Measurements from ENCODE around the gene PTGES3. TPM values are rescaled to one million over a fixed set of nuclear protein-coding genes. Genes with fewer than 3 reads are reported as not detected.

PTGES3 gene
- total and polyA plus RNA-seq, 7 donors = 92.8 to 209 (median 156) TPM

GRCh38 chr12:56687223-56688128 lies 608 bp downstream of the PTGES3 start:
- 0% methylated on average over 62 of the region's 62 CpGs for WGBS, 2 donors
- Histone ChIP-seq H3K9me3 (no peaks in the 10 kb centered on the region), H3K27me3 (no peaks in the 10 kb centered on the region), H3K4me3 (peak overlapping the region; percentile 63 to 97 (median 85)), H3K36me3 (no peaks in the 10 kb centered on the region), H3K4me1 (peaks cover 0 to 48% (median 40%) of the 10 kb centered on the region in 4 donors), H3K27ac (peak overlapping the region; percentile 97 to 100 (median 98))
- intact Hi-C loops (cut with DNase I) = loop anchor here (1.0 to 2.0 kb wide), 3 partner anchors 38 to 51 kb away; partner anchors contain the start of genes ATP5F1B and NACA
- TF ChIP-seq POLR2A (IDR thresholded peaks at IDR 0.05) (no peak), POLR2AphosphoS5 (IDR thresholded peaks at IDR 0.05) (peak in 1 of 4 donors; percentile 33), EP300 (IDR thresholded peaks at IDR 0.05) (no peak), CTCF (IDR thresholded peaks at IDR 0.05) (no peak)
- peak; percentile 81 for DNase-seq

- intact Hi-C loops (cut with DNase I) = no loop called here
- H3K27me3 ChIP-seq = no peaks in the 10 kb centered on the region
- H3K36me3 ChIP-seq = peaks cover 0 to 6% (median 0%) of the 10 kb centered on the region in 4 donors
- H3K4me3 ChIP-seq = peak overlapping the region; percentile 7 to 32 (median 18)
- H3K27ac ChIP-seq = peak overlapping the region; percentile 63 to 100 (median 98)
- DNase-seq = no peak
- peaks cover 0 to 72% (median 60%) of the 10 kb centered on the region in 4 donors for H3K4me1 ChIP-seq
- H3K9me3 ChIP-seq = no peaks in the 10 kb centered on the region
- 4 to 23% methylated on average over 8 of the region's 8 CpGs for WGBS, 2 donors
- no peak for TF ChIP-seq POLR2A (IDR thresholded peaks at IDR 0.05)
- TF ChIP-seq CTCF (IDR thresholded peaks at IDR 0.05) = no peak
- TF ChIP-seq POLR2AphosphoS5 (IDR thresholded peaks at IDR 0.05) = no peak
- TF ChIP-seq EP300 (IDR thresholded peaks at IDR 0.05) = no peak
Measured at GRCh38 chr12:56684745-56685359, 3.2 kb downstream of the PTGES3 start.

- H3K4me3 ChIP-seq = no peak overlapping the region
- no peaks in the 10 kb centered on the region for H3K9me3 ChIP-seq
- WGBS, 2 donors = 65 to 87% methylated on average over 6 of the region's 6 CpGs
- H3K27me3 ChIP-seq = no peaks in the 10 kb centered on the region
- TF ChIP-seq POLR2AphosphoS5 (IDR thresholded peaks at IDR 0.05) (no peak), CTCF (IDR thresholded peaks at IDR 0.05) (no peak), POLR2A (IDR thresholded peaks at IDR 0.05) (no peak), EP300 (IDR thresholded peaks at IDR 0.05) (no peak)
- peaks cover 0 to 78% (median 60%) of the 10 kb centered on the region in 4 donors for H3K4me1 ChIP-seq
- H3K27ac ChIP-seq = peak overlapping the region in 2 of 4 donors; percentile 1 to 7
- intact Hi-C loops (cut with DNase I) = no loop called here
- peaks cover 0 to 10% (median 0%) of the 10 kb centered on the region in 4 donors for H3K36me3 ChIP-seq
- no peak for DNase-seq
Measured at GRCh38 chr12:56682323-56682722, 5.8 kb downstream of the PTGES3 start.

GRCh38 chr12:56679883-56680575 lies 8.1 kb downstream of the PTGES3 start:
- 84 to 89% methylated on average over 13 of the region's 13 CpGs for WGBS, 2 donors
- intact Hi-C loops (cut with DNase I) = no loop called here
- no peak for DNase-seq
- no peak overlapping the region for H3K27ac ChIP-seq
- peaks cover 0 to 79% (median 64%) of the 10 kb centered on the region in 4 donors for H3K4me1 ChIP-seq
- H3K27me3 ChIP-seq = no peaks in the 10 kb centered on the region
- H3K36me3 ChIP-seq = peaks cover 0 to 10% (median 0%) of the 10 kb centered on the region in 4 donors
- H3K9me3 ChIP-seq = no peaks in the 10 kb centered on the region
- TF ChIP-seq POLR2A (IDR thresholded peaks at IDR 0.05) (no peak), CTCF (IDR thresholded peaks at IDR 0.05) (no peak), EP300 (IDR thresholded peaks at IDR 0.05) (no peak), POLR2AphosphoS5 (IDR thresholded peaks at IDR 0.05) (no peak)
- no peak overlapping the region for H3K4me3 ChIP-seq

Data from sigmoid colon (tissue), 7 donors.